HL-60 (cell line): ENCODE measurements around the gene PSMB7.

Experiments
- CTCF ChIP-seq: IDR thresholded peaks from one replicate; pipeline ENCODE4 v1.5.1; 2011; ENCODE audit warnings: low read length, control low read depth, inconsistent platforms; ENCODE audit not compliant: insufficient read depth
- POLR2AphosphoS5 ChIP-seq: IDR thresholded peaks from 2 replicates; pipeline ENCODE4 v1.6.1; 2012; ENCODE audit warnings: low read depth
- REST ChIP-seq: IDR thresholded peaks from 2 replicates; pipeline ENCODE4 v1.6.1; 2012; ENCODE audit warnings: low read depth; ENCODE audit not compliant: insufficient replicate concordance

- TF ChIP-seq REST (no peak), POLR2AphosphoS5 (no peak), CTCF (no peak)
Observed at GRCh38 chr9:124457079-124457886, 42.0 kb upstream of the PSMB7 start.
